ENCODE data around the gene DLX5.

DNA sequence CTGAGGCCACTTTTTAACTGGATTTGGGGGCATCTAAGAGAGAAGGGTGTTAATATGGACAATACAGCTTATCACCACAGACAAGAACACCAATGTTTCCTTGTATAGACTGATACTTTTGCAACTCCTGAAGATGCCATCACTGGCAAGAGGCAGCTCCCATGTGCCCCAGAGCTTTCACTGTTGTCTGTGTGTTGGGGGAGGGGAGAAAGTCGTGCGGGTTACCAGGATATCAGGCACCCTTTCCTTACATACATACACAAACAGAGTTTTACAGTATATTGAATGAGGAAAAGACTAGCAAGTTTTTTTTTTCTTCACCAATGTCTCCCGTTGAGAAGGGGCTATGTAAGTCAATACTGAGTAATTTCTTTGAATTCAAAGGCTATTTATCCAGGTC, 23.4 kb downstream of the DLX5 start:
- TF ChIP-seq, protein P1, sequence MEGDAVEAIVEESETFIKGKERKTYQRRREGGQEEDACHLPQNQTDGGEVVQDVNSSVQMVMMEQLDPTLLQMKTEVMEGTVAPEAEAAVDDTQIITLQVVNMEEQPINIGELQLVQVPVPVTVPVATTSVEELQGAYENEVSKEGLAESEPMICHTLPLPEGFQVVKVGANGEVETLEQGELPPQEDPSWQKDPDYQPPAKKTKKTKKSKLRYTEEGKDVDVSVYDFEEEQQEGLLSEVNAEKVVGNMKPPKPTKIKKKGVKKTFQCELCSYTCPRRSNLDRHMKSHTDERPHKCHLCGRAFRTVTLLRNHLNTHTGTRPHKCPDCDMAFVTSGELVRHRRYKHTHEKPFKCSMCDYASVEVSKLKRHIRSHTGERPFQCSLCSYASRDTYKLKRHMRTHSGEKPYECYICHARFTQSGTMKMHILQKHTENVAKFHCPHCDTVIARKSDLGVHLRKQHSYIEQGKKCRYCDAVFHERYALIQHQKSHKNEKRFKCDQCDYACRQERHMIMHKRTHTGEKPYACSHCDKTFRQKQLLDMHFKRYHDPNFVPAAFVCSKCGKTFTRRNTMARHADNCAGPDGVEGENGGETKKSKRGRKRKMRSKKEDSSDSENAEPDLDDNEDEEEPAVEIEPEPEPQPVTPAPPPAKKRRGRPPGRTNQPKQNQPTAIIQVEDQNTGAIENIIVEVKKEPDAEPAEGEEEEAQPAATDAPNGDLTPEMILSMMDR (IDR thresholded peaks at IDR 0.05), result no peak
- no peak for TF ChIP-seq POLR2A (IDR thresholded peaks at IDR 0.05)
- no peak for TF ChIP-seq EP300 (IDR thresholded peaks at IDR 0.05)
